ENCODE measurements around the gene ZNF607.
A peak's percentile ranks its signal among the peaks of the same experiment; 100 is the strongest.

DNA sequence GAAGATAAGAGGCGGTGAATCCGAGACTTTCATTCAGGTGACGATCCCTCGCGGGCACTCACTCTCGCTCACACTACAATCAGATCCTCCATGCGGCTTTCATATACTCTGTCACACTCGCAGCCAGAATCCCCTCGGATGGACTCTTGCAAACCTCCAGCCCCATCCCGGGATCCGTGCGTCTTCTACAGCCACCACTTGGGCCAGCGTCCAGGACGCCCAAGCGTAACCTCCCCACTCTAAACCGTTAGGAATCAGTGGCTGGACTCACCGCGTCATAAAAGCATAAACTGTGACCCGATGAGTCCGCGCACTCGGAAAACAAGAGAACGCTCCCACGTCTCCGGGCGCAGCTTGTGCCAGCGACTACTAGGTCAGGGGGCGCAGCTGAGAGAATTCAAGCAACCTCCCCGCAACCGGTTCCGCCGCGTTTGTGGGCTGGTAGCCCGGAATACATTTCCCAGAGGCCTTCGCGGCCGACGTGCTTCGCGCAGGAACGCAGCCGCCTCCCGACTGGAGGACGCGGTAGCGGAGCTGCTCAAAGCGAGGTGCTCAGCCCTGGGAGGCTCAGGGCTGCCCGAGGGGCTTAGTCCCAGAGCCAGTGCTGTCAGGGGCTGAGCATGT is 27.6 kb downstream of the ZNF607 start:
- TF ChIP-seq CREB1 (CRISPR knock-in tag; IDR thresholded peaks at IDR 0.05; ENCODE audit: low read depth) (peak; percentile 65), JUNB (IDR thresholded peaks at IDR 0.05; ENCODE audit: unreplicated experiment) (no peak), POLR2AphosphoS5 (IDR thresholded peaks at IDR 0.05; ENCODE audit: low read depth) (peak; percentile 38; the same call in 1 of the 2 replicates), EZH2phosphoT487 (IDR thresholded peaks at IDR 0.05; ENCODE audit: unreplicated experiment) (no peak), EZH2 (IDR thresholded peaks at IDR 0.05; ENCODE audit: low read depth, unreplicated experiment) (no peak)
- TF ChIP-seq, protein P1, sequence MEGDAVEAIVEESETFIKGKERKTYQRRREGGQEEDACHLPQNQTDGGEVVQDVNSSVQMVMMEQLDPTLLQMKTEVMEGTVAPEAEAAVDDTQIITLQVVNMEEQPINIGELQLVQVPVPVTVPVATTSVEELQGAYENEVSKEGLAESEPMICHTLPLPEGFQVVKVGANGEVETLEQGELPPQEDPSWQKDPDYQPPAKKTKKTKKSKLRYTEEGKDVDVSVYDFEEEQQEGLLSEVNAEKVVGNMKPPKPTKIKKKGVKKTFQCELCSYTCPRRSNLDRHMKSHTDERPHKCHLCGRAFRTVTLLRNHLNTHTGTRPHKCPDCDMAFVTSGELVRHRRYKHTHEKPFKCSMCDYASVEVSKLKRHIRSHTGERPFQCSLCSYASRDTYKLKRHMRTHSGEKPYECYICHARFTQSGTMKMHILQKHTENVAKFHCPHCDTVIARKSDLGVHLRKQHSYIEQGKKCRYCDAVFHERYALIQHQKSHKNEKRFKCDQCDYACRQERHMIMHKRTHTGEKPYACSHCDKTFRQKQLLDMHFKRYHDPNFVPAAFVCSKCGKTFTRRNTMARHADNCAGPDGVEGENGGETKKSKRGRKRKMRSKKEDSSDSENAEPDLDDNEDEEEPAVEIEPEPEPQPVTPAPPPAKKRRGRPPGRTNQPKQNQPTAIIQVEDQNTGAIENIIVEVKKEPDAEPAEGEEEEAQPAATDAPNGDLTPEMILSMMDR (conservative IDR thresholded peaks at IDR 0.05; ENCODE audit: low read depth in 2 of 2) = peak in 1 of 2 experiments; percentile 22; a peak in 1 of 4 replicates
- TF ChIP-seq, protein P2, sequence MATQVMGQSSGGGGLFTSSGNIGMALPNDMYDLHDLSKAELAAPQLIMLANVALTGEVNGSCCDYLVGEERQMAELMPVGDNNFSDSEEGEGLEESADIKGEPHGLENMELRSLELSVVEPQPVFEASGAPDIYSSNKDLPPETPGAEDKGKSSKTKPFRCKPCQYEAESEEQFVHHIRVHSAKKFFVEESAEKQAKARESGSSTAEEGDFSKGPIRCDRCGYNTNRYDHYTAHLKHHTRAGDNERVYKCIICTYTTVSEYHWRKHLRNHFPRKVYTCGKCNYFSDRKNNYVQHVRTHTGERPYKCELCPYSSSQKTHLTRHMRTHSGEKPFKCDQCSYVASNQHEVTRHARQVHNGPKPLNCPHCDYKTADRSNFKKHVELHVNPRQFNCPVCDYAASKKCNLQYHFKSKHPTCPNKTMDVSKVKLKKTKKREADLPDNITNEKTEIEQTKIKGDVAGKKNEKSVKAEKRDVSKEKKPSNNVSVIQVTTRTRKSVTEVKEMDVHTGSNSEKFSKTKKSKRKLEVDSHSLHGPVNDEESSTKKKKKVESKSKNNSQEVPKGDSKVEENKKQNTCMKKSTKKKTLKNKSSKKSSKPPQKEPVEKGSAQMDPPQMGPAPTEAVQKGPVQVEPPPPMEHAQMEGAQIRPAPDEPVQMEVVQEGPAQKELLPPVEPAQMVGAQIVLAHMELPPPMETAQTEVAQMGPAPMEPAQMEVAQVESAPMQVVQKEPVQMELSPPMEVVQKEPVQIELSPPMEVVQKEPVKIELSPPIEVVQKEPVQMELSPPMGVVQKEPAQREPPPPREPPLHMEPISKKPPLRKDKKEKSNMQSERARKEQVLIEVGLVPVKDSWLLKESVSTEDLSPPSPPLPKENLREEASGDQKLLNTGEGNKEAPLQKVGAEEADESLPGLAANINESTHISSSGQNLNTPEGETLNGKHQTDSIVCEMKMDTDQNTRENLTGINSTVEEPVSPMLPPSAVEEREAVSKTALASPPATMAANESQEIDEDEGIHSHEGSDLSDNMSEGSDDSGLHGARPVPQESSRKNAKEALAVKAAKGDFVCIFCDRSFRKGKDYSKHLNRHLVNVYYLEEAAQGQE (IDR thresholded peaks at IDR 0.05; ENCODE audit: unreplicated experiment) = no peak

Data from GM23338 (cell line).